AG10803 (cell line): ENCODE results near the gene PKNOX2.

ENCODE experiments used
- DNase-seq: peaks from one replicate; pipeline ENCODE4 v3.0.0; 2010; ENCODE audit warnings: low read depth
- H3K4me3 ChIP-seq: 2 replicates; pipeline ENCODE4 v1.5.1; 2011; ENCODE audit warnings: mild to moderate bottlenecking, low read length, control low read depth
- TF ChIP-seq, protein P1 (sequence below): conservative IDR thresholded peaks from 2 replicates; pipeline ENCODE4 v1.5.1; 2011; ENCODE audit warnings: mild to moderate bottlenecking, low read length, control low read depth, inconsistent platforms

PKNOX2 gene

DNA sequence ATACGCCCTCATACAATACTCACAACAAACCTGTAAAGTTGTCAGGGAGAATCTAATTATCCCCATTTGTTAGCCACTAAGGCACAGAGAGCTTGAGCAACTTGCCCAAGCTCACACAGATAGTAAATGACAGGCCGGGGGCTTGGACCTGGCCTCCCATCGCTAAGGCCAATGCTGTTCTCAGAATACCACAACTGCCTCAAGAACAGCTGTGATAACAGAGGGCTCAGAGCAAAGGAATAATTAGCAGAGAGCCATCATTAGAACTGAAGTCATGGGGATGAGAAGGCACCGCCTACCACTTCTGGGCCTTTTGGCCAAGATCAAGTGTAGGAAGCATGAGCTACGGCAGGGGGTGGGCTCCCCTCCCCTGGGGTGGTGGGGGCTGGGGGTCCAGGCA lies 232.9 kb downstream of the PKNOX2 start:
- TF ChIP-seq, protein P1, sequence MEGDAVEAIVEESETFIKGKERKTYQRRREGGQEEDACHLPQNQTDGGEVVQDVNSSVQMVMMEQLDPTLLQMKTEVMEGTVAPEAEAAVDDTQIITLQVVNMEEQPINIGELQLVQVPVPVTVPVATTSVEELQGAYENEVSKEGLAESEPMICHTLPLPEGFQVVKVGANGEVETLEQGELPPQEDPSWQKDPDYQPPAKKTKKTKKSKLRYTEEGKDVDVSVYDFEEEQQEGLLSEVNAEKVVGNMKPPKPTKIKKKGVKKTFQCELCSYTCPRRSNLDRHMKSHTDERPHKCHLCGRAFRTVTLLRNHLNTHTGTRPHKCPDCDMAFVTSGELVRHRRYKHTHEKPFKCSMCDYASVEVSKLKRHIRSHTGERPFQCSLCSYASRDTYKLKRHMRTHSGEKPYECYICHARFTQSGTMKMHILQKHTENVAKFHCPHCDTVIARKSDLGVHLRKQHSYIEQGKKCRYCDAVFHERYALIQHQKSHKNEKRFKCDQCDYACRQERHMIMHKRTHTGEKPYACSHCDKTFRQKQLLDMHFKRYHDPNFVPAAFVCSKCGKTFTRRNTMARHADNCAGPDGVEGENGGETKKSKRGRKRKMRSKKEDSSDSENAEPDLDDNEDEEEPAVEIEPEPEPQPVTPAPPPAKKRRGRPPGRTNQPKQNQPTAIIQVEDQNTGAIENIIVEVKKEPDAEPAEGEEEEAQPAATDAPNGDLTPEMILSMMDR: no peak
- H3K4me3 ChIP-seq: no peak overlapping the region
- DNase-seq: no peak

DNA sequence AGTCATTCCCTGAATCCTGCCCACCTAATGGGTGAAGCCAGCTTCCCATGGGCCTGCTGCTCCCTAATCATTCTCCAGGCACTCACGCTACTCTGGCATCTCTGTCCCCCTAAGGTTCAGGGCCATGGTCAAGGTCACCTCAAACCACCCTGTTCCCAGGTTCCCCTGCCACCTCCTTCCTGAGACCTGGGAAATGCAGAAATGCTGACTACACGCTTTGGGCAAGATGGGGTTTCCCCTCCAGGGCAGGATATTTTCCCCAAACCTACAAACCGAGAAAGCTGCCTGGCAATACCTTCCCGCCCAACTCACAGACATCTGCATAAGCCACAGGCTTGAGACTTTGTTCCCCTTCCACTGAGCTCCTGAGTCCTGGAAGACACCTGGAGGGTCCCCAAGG lies 233.9 kb downstream of the PKNOX2 start:
- DNase-seq: no peak
- no peak overlapping the region for H3K4me3 ChIP-seq
- TF ChIP-seq, protein P1: no peak

DNA sequence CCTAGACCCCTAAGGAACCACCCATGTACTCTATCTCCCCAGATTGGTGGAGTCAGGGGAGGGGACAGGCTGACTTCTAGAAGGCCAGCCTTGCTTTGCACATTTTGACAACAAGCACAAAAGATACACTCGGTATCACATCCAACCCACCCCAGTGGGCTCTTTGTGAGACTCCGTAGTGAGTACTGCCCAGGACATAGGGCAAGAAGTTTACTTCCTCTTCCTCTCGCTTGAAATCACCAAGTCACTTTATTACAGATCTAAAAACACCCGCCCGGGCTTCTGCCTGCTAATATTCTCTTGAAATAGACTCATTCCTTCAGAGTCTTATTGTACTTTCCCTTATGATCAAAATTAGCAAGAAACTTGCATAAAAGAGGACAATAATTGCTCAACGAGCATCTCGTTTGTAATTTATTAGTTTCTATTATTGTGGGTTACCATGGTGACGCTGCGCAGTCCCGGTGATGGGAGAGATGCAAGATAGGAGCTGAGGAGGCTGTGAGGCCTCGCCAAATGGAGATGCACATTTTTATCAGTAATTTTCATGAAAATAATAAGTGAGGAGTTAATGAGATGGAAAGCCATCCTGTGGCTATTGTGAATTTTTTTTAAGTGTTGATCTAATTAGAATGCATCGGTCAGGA lies 234.6 kb downstream of the PKNOX2 start:
- DNase-seq: no peak
- H3K4me3 ChIP-seq: no peak overlapping the region
- TF ChIP-seq, protein P1: no peak

DNA sequence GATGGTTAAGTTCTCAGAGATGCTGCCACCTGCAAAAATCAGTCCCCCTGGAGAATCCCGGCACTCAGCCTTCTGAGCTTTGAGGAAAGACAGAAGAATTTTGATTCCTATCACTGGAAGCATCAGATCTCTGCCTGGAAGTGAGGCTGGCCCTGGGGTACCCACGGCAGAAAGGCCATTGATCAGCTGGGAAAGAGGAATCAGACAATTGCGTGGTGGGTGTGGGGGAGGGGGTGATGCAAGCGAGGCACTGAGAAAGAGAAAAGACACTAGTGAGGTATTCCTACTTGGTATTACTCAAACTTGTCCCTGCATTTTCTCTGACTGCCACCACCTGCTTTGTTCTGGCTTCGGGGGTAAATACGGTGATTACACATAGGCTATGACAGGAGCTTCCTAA lies 235.4 kb downstream of the PKNOX2 start:
- H3K4me3 ChIP-seq: no peak overlapping the region
- no peak for DNase-seq
- TF ChIP-seq, protein P1: no peak

DNA sequence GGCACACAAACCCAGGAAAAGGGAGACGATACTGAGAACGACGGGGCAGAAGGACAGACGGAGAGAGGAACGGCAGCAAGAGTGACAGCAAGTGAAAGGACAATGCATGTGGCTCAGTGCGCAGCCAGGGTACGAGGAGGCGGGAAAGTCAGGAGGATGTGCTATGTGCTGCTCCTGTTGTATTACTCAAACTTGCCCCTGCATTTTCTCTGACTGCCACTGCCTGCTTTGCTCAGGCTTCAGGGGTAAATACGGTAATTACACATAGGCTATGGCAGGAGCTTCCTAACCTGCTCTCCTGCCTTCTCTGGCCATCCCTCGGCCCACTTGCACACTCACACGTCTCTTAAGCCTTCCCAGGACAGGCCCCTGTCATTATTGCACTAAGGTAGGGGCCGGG lies 236.7 kb downstream of the PKNOX2 start:
- TF ChIP-seq, protein P1: no peak
- no peak overlapping the region for H3K4me3 ChIP-seq
- DNase-seq: no peak

DNA sequence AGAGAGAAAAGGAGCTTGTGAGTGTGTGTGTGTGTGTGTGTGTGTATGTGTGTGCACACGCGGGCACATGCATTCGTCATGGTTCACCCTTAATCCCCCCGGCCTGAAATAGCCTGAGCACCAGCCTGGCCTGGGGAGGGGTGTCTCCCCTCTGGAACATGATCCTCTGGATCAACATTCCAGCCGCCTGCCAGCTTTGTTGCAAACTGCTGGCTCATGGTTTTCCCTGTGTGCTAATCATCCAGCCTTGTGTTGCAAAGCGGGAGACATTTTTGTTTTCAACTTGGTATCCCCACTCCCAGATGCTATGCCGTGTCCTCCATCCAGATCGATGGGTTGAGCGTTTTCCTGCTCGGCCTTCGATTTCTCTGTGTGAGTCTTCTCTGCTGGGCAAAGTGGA lies 237.2 kb downstream of the PKNOX2 start:
- peak; percentile 37 for DNase-seq
- TF ChIP-seq, protein P1: no peak
- no peak overlapping the region for H3K4me3 ChIP-seq

DNA sequence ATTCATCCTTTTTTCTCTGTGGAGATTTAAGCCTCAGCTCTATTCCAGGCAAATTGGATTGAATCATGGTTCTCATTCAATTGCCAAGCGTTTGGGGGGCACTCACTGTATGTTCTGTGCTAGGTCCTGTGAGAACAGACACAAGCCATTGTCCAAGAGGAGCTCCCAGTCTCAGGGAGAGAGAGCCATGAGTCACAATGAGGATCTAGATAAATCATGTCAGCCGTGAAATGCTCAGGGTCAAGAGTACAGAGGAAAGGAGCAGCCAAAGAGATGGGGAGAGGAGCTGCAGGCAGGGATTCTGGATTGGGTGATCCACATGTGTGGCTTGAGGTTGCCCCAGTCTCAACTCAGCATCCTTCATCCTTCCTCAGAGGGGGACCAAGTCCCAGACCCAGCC lies 237.9 kb downstream of the PKNOX2 start:
- TF ChIP-seq, protein P1: no peak
- DNase-seq: peak; percentile 59
- H3K4me3 ChIP-seq: no peak overlapping the region
